Amniotic stem cell (primary cell): ENCODE data around the gene ZNF613.
A peak's percentile ranks its signal among the peaks of the same experiment; 100 is the strongest.
"Not testable (repeated sequence)": the region's sequence is repeated elsewhere in the genome, so short reads cannot be mapped to it uniquely, and the experiment has no call there.

ENCODE experiments used
- DNase-seq: peaks from one replicate; lab custom pipeline; 2025; lab: John Stamatoyannopoulos, UW

The ZNF613 gene

DNA sequence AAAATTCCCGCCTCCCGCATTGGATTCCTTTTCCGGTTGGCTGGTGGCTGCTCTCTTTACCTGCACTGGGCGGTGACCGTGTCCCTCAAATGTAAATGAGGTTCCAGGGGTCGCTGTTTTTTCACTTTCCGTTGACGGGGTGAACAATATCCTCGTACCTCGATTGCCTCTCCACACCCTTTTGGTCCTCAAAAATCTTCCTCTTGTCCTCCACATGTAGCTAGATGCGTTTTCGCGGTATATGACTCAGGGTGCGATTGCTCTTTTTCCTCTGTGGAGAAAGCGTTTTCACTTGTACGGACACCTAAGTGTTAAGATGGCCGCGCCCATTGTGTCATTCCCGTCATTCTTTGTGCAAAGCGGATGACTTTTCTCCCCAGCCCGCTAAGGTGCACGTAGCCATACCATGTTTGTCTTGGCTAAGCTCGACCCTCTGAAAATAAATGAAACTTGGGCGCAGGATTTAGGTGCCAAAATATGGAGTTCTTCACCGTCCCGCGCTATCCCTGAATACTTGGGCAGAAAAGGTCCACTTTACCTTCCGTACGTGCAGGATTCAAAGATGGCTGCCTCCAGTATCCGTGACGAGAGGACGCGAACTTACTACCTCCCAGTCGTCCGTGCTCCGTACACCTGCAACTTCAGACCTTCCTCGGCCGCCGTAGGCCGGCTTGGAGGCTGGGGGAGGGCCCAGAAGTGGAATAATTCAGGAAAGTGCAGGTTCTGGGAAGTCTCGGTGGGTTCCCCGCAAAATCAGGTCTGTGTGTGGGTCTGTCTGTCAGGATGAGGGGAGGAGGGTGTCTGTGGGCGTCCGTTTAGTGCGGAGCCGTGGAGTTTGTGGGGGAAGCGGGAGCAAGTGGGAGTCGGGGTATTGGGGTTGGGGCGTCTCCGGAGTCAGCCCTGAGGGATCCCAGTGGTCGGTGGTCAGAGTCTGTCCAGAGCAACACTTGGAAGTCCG is at the start of gene ZNF613:
ZNF613 (plus strand) TSS at position 689 of the 958 bp plus-strand sequence. CDS start 8,749 bp downstream, outside the sequence.
- peak; percentile 74 for DNase-seq

DNA sequence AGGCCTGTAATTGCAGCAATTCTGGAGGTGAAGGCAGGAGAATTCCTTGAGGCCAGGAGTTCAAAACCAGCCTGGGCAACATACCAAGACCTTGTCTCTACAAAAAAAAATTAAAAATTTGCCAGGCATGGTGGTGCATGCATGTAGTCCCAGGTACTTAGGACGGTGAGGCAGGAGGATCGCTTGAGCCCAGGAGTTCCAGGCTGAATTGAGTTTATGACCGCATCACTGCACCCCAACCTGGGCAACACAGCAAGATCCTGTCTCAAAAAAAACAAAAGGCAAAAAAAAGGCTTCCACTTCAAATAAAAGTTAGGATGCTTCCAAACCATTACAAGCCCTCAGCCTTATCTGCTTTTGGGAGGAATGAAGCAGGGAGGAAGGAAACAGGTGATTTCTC is 44.8 kb upstream of the ZNF613 start:
- DNase-seq = no peak

DNA sequence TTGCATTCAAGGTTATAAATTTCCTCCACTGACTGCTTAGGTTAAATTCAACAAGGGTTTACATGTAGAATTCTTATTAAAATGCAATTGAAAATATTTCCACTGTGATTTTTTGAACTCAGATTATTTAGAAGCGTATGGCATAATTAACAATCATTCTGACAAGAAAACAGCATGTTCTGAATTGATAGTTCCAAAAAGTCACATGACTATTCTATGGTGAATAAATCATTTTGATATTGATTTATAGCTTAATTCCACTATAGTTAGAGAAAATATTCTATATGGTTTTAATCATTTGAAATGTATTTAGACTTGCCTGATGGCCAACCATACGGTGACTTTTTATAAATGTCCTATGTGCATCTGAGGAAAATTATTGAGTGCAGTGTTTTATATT is 42.6 kb upstream of the ZNF613 start:
- no peak for DNase-seq

DNA sequence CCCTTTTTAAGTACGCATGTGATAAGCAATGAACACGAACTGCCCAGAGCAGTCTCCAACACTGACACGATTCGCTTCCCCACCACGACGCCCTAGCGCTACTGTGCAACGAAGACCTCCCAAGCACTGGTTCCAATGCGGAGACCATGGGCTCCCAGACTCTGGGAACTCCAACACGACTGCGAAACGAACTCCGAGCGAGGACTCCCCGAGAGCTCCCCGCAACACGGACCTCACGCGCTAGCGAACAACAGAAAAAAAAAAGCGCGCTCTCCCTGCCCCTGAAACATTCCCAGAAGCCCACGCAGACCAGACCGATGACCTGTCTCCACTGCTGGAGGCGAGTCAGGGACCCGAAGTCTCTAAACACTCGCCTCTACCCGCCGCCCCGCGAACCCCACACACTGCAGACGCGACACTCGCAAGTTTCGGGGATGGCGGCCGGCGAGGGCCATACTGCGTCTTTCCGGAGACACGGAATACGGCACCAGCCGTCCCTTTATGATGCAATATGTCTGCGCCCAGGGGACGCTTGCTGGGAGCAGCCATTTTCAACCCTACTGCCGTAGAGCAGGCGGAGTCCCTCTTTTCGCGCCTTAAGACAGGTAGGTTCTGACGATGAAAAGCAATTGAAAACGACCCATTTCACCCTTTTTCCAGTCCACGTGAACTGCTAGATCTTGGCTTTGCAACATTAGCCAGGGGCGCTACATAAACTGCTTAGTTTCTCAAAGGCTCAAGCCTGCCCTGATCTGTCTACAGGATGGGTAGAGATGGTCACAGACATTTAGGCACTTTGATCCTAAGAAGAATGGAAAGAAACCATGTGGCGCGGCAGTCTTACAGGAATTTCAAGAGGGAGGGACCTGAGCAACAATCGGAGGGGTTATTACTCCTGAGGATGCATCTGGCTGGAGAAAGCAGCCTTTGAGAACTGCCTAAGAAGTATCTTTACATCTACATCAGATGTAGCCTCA is 39.5 kb upstream of the ZNF613 start, which contains the start of gene ZNF577:
ZNF577 (minus strand) TSS at position 430 of the 977 bp plus-strand sequence. CDS start 7,569 bp downstream, outside the sequence.
- peak; percentile 74 for DNase-seq

DNA sequence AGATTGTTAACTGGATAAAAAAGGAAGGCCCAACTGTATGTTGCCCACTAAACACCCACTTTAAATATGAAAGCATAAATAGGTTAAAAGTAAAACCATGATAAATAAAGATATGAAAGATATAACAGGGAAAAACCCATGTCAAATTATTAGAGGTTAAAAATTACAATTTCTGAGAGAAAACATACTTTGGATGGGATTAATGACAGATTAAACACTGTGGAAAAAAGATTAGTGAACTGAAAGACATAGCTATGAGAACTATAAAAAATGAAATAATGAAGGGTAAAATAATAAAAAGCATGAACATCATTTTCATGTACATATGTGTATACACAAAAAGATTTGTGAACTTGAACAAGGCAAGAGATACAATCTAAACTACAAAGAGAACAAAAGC is 37.3 kb upstream of the ZNF613 start:
- DNase-seq = no peak

DNA sequence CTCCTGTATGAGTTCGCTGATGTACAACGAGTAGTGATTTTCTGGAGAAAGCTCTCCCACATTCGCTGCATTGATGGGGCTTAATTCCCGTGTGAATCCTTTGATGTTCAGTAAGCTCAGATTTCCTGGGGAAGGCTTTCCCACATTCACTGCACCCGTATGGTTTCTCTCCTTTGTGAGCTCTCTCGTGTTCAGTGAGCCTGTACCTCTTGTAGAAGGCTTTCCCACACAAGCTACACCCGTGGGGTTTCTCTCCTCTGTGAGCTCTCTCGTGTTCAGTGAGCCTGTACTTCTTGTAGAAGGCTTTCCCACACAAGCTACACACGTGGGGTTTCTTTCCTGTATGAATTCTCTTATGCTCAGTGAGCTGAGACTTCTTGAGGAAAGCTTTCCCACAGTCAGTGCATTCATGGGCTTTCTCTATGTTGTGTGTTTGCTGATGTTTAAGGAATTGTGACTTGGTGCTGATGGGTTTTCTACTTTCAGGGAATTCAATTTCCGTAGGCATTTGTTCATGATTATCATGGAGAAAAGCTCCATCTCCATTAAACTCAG is 36.0 kb upstream of the ZNF613 start:
- no peak for DNase-seq

DNA sequence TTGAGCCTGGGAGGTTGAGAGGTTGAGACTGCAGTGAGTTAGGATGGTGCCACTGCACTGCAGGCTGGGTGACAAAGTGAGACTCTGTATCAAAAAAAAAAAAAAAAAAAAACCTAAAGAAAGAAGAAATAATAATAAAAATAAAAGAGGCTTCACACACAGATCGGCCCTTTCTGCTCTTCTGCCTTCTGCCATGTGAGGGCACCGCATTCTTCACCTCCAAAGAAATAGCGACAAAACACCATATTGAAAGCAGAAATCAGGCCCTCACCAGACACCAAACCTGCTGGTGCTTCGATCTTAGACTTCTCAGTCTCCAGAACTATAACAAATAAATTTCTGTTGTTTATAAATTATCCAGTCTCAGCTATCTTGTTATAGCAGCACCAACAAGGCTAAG is 25.4 kb upstream of the ZNF613 start:
- DNase-seq = no peak

DNA sequence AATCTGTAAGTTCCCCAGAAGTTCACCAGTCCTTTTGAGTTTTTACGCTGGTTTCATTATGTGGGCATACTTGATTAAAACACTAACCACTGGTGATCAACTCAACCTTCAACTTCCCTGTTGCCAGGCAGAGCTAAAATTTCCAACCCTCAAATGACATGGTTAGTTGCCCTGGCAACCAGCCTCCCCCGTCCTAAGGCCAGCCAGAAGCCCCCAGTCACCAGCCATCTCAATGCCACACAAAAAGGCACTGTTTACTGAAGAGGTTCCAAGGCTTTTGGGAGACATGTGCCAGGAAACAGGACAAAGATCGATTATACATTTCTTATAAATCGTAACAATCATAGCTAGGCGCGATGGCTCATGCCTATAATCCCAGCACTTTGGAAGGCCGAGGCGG is 24.1 kb upstream of the ZNF613 start:
- no peak for DNase-seq

DNA sequence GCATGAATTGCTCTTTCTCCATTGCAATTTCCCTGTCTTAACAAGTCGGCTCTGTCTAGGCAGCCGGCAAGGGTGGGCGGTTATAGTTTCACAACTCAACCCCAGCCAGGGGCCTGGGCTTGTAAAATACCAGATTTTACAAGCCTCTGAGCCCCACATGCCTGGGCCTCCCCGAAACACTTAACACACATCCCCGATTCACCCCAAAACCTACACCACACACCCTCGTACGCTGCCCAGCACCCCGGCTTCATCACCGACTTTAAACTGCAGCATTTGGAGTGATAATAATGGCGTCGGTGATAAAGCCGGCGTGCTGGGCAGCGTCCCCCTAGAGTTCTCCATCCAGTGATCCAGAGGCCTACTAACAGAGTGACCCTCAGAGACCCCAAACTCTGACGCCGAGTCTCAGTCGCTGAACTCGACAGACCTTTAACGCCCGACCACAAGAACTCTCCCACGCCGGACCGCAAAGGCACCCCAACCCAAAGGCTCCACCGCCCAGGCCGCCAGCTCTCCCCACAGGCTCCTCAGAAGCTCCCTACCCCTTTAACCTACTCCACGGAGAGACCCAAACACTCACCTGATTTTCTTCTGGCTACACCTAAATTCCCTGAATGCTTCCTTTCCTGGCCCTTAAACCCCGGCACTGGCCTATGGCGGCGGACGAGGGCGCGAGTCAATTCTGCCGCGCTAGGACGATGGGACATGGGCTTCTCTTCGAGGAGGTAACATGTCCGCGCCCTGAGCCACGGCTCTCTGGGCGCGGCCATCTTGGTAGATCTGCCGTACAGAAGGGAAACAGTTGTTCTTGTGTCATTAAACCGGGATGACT is 22.7 kb upstream of the ZNF613 start, which contains the start of gene ZNF649:
ZNF649 (minus strand) TSS at position 687 of the 835 bp plus-strand sequence. CDS start 4,910 bp downstream, outside the sequence.
- DNase-seq = peak; percentile 56

DNA sequence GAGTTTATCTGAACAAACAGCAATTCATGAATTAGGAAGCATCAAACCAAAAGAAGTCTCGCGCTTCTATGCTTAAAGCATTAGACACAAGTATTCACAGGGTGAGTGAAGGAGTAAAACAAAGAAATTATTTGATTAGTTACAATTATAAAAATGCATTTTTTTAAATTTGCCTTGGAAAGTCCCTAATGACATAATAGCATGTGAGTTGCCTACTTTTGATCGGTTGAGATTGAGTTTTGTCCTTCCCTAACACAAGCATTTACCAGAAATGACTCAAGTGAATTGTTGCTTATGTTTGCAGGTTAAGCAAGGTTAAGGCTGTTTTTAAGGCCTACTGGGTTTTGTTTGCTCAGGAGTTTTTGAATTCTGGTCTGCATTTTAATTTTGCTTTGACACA is 22.1 kb upstream of the ZNF613 start:
- no peak for DNase-seq

DNA sequence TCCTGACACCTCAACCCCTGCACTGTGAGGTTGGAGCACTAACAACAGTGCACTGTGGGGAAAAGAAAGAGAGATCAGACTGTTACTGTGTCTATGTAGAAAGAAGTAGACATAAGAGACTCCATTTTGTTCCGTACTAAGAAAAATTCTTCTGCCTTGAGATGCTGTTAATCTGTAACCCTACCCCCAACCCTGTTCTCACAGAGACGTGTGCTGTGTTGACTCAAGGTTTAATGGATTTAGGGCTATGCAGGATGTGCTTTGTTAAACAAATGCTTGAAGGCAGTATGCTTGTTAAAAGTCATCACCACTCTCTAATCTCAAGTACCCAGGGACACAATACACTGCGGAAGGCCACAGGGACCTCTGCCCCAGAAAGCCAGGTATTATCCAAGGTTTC is 21.6 kb upstream of the ZNF613 start:
- not testable (repeated sequence) for DNase-seq

DNA sequence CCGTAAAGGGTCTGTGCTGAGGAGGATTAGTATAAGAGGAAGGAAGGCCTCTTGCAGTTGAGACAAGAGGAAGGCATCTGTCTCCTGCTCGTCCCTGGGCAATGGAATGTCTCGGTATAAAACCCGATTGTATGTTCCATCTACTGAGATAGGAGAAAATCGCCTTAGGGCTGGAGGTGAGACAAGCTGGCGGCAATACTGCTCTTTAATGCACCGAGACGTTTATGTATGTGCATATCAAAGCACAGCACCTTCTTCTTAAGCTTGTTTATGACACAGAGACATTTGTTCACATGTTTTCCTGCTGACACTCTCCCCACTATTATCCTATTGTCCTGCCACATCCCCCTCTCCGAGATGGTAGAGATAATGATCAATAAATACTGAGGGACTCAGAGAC is 21.2 kb upstream of the ZNF613 start:
- DNase-seq = not testable (repeated sequence)

DNA sequence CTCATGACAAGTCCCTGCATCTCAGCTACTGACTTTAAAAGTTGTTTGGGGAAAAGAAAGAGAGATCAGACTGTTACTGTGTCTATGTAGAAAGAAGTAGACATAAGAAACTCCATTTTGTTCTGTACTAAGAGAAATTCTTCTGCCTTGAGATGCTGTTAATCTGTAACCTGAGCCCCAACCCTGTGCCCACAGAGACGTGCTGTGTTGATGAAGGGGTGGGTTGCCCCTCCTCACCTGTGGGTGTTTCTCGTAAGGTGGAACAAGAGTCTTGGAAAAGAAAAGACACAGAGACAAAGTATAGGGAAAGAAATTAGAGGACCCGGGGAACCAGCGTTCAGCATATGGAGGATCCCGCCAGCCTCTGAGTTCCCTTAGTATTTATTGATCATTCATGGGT is 19.3 kb upstream of the ZNF613 start:
- DNase-seq = not testable (repeated sequence)

DNA sequence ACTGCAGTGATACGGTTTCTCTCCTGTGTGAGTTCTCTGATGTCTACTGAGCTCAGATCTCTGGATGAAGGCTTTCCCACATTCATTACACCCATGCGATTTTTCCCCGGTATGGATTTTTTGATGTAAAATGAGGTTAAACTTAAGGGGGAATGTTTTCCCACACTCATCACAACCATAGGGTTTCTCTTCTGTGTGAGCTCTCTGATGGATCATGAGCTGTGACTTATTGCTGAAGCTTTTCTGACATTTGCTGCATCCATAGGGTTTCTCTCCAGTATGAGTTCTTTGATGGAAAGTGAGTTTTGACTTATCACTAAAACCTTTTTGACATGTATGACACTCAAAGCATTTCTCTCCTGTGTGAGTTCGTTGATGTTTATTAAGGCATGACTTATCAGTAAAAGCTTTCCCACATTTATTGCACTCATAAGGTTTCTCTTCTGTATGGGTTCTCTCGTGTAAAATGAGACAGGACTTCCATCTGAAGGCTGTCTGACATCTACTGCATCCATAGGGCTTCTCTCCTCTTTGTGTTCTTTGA is 11.9 kb upstream of the ZNF613 start:
- no peak for DNase-seq

DNA sequence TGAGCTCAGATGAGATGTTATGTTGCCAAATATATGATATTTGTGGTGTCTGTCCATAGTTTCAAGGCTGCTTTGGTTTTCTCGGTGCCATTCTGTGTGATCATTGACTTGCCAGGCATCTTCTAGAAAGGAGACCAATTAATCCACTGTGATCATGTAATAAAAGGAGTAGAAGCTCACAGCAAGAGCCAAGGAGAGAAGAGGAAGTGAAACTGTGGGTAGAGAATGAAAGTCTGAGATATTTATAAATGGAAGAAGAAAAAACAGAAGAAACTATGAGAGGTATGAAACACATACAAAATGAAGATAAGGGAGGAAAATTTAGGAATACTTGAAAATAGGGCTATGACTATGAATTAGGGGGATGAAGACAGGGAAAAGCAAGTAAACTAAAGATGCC is 11.1 kb upstream of the ZNF613 start:
- no peak for DNase-seq

DNA sequence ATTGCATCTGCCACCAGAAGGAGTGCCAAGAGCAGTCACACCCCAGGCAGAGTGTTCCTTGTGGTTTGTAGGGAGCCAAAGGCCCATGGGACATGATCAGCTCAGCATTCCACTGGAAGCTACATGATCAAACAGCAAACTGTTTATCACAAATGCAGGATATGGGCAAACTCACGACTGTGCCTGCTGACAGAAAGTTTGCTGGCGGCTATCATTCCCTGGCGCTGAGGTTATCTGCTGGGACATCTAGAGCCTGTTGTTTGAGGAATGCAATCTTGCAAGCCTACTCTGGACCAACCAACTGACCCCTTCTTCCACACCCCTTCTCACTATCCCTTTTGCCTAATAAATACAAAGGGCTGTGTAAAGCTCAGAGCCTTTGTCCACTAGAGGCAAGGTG is 7.7 kb upstream of the ZNF613 start:
- DNase-seq = no peak

DNA sequence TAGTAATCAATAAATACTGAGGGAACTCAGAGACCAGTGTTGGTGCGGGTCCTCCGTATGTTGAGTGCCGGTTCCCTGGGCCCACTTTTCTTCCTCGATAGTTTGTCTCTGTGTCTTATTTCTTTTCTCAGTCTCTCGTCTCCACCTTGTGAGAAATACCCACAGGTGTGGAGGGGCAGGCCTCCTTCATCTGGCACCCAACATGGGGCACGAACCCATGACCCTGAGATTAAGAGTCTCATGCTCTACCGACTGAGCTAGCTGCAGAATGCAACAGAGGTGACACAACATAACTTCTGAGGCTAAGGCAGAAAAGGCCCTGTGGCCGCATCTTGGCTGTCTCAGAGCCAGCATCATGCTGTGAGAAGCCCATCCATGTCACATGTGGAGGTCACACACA is 5.3 kb upstream of the ZNF613 start:
- DNase-seq = no peak

DNA sequence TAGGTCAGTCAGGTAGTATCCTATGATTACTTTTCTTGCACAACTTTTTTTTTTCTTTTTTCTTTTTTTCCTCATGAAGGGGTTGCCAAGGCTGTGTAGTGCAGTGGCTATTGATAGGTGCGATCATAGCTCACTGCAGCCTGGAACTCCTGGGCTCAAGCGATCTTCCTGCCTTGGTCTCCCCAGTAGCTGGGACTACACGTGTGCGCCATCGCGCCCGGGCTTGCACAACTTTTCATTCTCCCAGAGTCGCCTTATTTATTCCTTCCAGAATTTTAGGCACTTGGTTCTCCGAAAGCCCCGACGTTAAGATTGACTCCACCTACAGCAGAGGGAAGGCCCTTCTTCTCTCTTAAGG is 867 bp upstream of the ZNF613 start:
- DNase-seq = no peak

DNA sequence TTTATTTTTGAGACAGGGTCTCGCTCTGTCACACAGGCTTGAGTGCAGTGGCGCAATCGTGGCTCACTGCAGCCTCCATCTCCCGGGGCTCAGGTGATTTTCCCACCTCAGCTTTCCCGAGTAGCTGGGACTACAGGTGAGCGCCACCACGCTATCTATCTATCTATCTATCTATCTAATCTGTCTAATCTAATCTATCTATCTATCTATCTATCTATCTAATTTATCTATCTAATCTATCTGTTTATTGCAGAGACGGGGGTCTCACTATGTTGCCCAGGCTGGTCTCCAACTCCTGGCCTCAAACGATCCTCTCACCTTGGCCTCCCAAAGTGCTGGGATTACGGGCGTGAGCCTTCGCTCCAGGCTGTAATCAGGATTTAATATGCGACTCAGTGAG is 587 bp downstream of the ZNF613 start:
- DNase-seq = no peak

DNA sequence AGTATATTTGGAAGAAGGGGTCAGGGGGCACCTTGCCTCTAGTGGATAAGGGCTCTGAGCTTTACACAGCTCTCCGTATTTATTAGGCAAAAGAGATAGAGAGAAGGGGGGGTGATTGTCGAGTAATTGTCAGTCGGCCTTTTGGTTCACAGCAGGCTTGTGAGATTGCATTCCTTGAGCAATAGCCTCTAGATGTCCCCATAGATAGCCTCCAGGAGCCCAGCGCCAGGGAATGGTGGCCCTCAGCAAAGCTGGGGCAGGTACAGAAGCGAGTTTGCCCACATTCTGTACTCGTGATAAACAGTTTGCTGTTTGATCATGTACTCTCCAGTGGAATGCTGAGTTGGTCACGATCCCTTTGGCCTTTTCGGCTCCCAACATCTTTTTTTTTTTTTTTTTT is 4.6 kb downstream of the ZNF613 start:
- DNase-seq = no peak

DNA sequence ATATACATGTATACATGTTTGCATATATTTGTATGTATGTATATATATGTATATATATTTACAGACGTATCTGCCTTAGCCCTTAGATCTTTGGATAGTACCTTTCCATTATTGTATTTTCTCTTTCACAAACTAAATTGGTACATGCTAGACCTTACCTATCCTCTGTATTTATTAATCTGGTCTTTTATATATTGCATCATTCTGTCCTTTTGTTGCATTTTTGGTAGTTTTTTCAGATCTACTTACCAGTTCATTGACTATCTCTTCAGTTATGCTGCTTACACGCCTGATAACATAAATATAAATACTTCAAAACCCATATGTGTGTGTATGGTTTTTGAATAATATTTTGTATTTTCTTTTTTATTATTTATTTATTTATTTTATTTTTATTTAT is 11.7 kb downstream of the ZNF613 start:
- no peak for DNase-seq
